ENCODE data around the gene APLF. TPM values are rescaled to one million over a fixed set of nuclear protein-coding genes. Genes with fewer than 3 reads are reported as not detected.

APLF gene
- total RNA-seq, 2 experiments from 2014 or later = 2.9 to 3.5 TPM

- intact Hi-C loops (cut with micrococcal nuclease) = no loop called here
- Mint-ChIP-seq H3K4me3 (no peak overlapping the region), H3K4me1 (ENCODE audit: low read depth) (peaks cover 2% of the 10 kb centered on the region), H3K27me3 (no peaks in the 10 kb centered on the region), H3K27ac (no peak overlapping the region), H3K9me3 (no peaks in the 10 kb centered on the region), H3K36me3 (ENCODE audit: low read depth) (no peaks in the 10 kb centered on the region)
- POLR2A ChIA-PET = no interaction called here
- no peak for ATAC-seq
- CTCF ChIA-PET = interaction anchor here (1.1 to 2.1 kb wide), 3 partner anchors 32 to 37 kb away, joined by 4 to 9 read pairs (median 8); no protein-coding TSS in a partner anchor
- no peak for TF ChIP-seq CTCF (IDR thresholded peaks at IDR 0.05)
- DNase-seq = no peak
Observed at GRCh38 chr2:68562934-68563333, 95.5 kb downstream of the APLF start.

- POLR2A ChIA-PET = no interaction called here
- ATAC-seq (no peak), DNase-seq (no peak)
- intact Hi-C loops (cut with micrococcal nuclease) = no loop called here
- Mint-ChIP-seq H3K36me3 (ENCODE audit: low read depth) (no peaks in the 10 kb centered on the region), H3K4me3 (no peak overlapping the region), H3K4me1 (ENCODE audit: low read depth) (no peaks in the 10 kb centered on the region), H3K27me3 (no peaks in the 10 kb centered on the region), H3K27ac (no peak overlapping the region), H3K9me3 (no peaks in the 10 kb centered on the region)
- TF ChIP-seq CTCF (IDR thresholded peaks at IDR 0.05) = no peak
- CTCF ChIA-PET = interaction anchor here (1.9 to 2.1 kb wide), 2 partner anchors 31 to 101 kb away, joined by 5 to 9 read pairs; no protein-coding TSS in a partner anchor
Observed at GRCh38 chr2:68564426-68564825, 97.0 kb downstream of the APLF start.

DNA sequence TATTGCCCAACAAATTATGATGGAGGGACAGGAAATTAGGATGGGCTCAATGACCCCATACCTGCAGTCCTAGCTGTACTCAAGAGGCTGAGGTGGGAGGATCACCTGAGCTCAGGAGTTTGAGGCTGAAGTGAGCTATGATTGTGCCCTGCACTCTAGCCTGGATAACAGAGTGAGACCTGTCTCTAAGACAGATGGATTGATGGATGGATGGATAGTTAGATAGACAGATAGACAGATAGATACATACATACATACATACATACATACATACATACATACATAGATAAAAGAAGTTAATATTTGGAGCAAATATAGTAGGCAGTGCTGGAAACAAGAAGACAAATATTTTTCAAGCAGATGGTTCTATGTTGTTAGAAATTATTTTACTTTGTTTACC is 97.9 kb downstream of the APLF start:
- H3K27me3 Mint-ChIP-seq = no peaks in the 10 kb centered on the region
- H3K4me1 Mint-ChIP-seq (ENCODE audit: low read depth) = no peaks in the 10 kb centered on the region
- POLR2A ChIA-PET = no interaction called here

GRCh38 chr2:68565858-68566257 is 98.5 kb downstream of the APLF start:
- ChIA-PET POLR2A (no interaction called here), CTCF (no interaction called here)
- Mint-ChIP-seq H3K36me3 (ENCODE audit: low read depth) (peaks cover 8% of the 10 kb centered on the region), H3K4me3 (no peak overlapping the region), H3K27ac (no peak overlapping the region), H3K9me3 (peaks cover 1% of the 10 kb centered on the region), H3K4me1 (ENCODE audit: low read depth) (no peaks in the 10 kb centered on the region), H3K27me3 (no peaks in the 10 kb centered on the region)
- TF ChIP-seq CTCF (IDR thresholded peaks at IDR 0.05) = no peak
- intact Hi-C loops (cut with micrococcal nuclease) = no loop called here
- no peak for ATAC-seq
- DNase-seq = no peak

More for the DNA sequence above, 97.9 kb downstream of the APLF start:
- ATAC-seq (no peak), DNase-seq (no peak)
- CTCF ChIA-PET = interaction anchor here (1.9 to 2.1 kb wide), 2 partner anchors 30 to 102 kb away, joined by 5 to 9 read pairs; no protein-coding TSS in a partner anchor
- intact Hi-C loops (cut with micrococcal nuclease) = no loop called here
- Mint-ChIP-seq H3K36me3 (ENCODE audit: low read depth) (peaks cover 4% of the 10 kb centered on the region), H3K4me3 (no peak overlapping the region), H3K27ac (no peak overlapping the region), H3K9me3 (peaks cover 1% of the 10 kb centered on the region)
- TF ChIP-seq CTCF (IDR thresholded peaks at IDR 0.05) = no peak

DNA sequence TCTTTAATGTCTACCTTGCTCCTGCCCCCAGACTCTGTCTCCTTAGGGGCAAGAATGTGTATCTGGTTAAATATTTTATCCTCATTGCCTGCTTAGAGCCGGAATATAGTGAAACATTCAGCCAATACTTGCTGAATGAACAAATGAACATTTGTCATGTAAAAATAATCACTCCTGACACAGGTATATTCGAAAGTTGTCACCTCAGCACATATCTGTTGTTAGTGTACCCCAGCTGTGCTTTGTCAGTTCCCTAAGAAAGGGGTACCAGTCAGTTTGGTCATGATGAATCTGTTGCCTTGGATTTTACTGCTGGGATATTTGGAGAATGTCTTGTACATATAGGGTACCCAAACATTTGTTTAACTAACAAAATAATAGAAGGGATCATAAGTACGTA is 99.0 kb downstream of the APLF start:
- ChIA-PET CTCF (no interaction called here), POLR2A (no interaction called here)
- peaks cover 1% of the 10 kb centered on the region for H3K9me3 Mint-ChIP-seq
- intact Hi-C loops (cut with micrococcal nuclease) = no loop called here
- H3K27ac Mint-ChIP-seq = no peak overlapping the region
- ATAC-seq (no peak), DNase-seq (no peak)
- H3K27me3 Mint-ChIP-seq = no peaks in the 10 kb centered on the region
- TF ChIP-seq CTCF (IDR thresholded peaks at IDR 0.05) = no peak
- peaks cover 8% of the 10 kb centered on the region for H3K36me3 Mint-ChIP-seq (ENCODE audit: low read depth)
- no peak overlapping the region for H3K4me3 Mint-ChIP-seq
- no peaks in the 10 kb centered on the region for H3K4me1 Mint-ChIP-seq (ENCODE audit: low read depth)
